Stimulated activated CD4-positive, alpha-beta T cell treated with anti-CD3 and anti-CD28 coated beads, Interleukin-4, amount 100 ng/mL, for 24 hours (primary cell): ENCODE measurements around the gene FXR1.
A peak's percentile ranks its signal among the peaks of the same experiment; 100 is the strongest.

Source experiments
- DNase-seq: peaks from one replicate; pipeline ENCODE4 v3.0.0-alpha.2; 2020

The FXR1 gene

GRCh38 chr3:181009225-181009624 lies 96.8 kb downstream of the FXR1 start:
- DNase-seq = peak; percentile 47

GRCh38 chr3:181017690-181018089 lies 105.2 kb downstream of the FXR1 start:
- DNase-seq = no peak

- no peak for DNase-seq
Measured at GRCh38 chr3:181025204-181025603, 112.7 kb downstream of the FXR1 start.

GRCh38 chr3:181030948-181031347 lies 118.5 kb downstream of the FXR1 start:
- DNase-seq = no peak
